Stimulated activated CD4-positive, alpha-beta T cell treated with anti-CD3 and anti-CD28 coated beads, Interleukin-12 subunit alpha, Interleukin-12 subunit beta, amount 100 ng/mL, for 4 hours (primary cell): ENCODE results near the gene CHD9.
"Not testable (repeated sequence)": the region's sequence is repeated elsewhere in the genome, so short reads cannot be mapped to it uniquely, and the experiment has no call there.

Experiments
- DNase-seq: peaks from one replicate; pipeline ENCODE4 v3.0.0-alpha.2; 2020

The CHD9 gene, protein sequence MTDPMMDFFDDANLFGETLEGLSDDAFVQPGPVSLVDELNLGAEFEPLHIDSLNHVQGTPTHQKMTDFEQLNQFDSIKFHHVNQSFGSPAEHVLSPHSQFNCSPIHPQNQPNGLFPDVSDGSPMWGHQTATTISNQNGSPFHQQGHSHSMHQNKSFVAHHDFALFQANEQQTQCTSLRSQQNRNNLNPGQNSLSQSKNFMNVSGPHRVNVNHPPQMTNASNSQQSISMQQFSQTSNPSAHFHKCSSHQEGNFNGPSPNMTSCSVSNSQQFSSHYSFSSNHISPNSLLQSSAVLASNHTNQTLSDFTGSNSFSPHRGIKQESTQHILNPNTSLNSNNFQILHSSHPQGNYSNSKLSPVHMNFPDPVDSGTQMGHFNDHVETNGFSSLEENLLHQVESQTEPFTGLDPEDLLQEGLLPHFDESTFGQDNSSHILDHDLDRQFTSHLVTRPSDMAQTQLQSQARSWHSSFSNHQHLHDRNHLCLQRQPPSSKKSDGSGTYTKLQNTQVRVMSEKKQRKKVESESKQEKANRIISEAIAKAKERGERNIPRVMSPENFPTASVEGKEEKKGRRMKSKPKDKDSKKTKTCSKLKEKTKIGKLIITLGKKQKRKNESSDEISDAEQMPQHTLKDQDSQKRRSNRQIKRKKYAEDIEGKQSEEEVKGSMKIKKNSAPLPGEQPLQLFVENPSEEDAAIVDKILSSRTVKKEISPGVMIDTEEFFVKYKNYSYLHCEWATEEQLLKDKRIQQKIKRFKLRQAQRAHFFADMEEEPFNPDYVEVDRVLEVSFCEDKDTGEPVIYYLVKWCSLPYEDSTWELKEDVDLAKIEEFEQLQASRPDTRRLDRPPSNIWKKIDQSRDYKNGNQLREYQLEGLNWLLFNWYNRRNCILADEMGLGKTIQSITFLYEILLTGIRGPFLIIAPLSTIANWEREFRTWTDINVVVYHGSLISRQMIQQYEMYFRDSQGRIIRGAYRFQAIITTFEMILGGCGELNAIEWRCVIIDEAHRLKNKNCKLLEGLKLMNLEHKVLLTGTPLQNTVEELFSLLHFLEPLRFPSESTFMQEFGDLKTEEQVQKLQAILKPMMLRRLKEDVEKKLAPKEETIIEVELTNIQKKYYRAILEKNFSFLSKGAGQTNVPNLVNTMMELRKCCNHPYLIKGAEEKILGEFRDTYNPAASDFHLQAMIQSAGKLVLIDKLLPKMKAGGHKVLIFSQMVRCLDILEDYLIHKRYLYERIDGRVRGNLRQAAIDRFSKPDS (N-terminal part only)

DNA sequence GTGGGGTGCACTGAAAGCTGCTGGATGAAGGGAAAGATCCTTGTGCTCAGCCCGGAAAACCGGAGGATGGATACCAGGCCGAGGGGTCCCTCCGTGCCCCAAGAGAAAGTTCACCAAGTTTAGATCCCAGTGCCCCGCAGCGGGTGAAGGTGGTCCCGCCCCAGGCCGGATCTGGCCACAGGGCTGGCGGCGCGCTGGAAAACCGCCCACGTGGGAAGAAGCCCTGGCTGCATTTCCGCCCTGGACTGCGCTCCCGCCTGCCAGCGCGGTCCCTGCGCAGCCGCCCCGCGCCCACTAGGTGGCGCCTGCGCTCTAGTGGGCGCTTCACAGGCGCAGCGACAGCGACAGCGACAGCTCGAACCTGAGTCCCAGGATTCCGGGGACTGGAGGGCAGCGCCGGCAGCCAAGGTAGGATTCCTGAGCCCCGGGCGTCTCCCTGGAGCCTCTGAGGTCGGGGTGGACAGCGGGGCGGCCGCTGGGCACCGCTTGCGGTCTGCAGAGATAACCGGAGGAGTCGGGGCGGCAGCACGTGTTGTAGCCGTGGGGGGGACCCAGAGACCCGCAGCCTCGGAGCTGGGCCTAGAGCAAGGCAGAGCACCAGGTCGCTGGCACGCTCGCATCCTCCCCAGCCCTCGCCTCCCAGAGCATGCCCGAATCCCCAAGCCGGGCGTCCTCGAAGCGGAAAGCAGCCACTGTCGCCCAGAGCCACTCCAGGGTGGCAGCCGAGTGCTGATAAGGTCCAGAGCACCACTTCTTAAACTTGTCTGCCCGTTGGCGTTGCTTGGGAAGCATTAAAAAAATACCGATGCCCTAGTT lies at the start of gene CHD9:
Gene CHD9, plus strand, starts transcription at position 322 of the 816 bp plus-strand sequence. CDS start 101,099 bp downstream, outside the sequence.
- peak; percentile 71 for DNase-seq

GRCh38 chr16:53007095-53007494 lies 47.7 kb upstream of the CHD9 start:
- DNase-seq, result no peak

GRCh38 chr16:53014287-53014686 lies 40.5 kb upstream of the CHD9 start:
- no peak for DNase-seq

DNA sequence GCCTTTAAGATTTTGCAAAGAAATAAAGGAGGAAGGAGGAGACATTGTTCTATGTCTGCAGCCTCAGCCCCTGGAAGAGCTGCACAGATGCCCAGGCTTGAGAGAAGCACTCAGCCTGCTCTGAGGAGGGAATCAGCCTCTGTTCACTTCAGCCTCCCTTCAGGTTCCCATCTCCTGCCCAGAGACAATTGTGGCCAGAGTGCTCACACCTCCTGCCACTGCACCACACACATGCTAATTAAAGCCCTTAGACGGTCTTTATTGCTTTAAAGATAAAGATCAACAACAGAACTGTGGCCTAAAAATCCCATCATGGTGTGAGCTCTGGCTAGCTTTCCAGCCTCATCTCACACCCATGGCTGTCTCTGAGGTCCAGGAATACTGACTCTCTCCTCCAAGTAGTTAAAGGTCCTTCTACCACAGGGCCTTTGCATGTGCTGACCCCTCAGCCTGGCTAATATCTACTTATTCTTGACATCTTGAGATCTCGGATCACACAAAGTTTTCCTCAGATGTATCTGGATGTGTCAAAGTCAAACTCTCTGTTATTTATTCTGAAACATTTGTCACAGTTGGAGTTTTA lies 35.9 kb upstream of the CHD9 start:
- DNase-seq, result no peak

DNA sequence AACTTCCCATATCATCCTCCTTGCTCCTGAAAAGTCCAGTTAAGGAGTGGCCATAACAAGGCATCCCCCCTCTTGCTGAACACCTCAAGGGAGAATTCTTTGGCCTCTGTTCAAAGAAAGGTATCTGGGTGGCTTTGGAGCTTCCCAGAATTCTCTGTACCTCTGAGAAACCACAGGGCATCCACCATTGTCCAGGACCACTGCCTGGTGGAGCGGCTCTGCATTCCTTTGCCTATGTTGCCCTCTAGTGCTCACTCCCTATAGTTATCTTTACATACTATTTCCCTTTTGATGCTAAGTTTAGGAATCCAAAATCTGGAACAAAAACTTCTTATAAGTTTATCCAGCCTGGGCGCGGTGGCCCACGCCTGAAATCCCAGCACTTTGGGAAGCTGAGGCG lies 32.4 kb upstream of the CHD9 start:
- no peak for DNase-seq

DNA sequence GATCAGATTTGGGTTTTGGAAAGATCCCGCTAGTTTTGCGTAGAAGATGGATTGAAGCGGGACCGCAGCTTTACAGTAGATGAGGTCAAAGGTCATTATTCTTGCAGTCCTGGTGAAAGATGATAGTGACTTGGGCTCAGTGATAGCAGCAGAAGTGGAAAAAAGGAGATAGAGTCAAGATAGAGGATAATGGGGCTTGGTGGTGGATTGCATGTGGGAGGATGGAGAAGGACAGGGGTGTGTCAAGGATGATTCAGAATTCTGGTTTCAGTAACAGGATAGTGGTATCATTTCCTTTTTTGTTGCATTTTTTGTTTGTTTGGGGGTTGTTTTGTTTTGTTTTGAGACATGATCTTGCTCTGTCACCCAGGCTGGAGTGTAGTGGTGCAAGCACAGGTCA lies 30.7 kb upstream of the CHD9 start:
- DNase-seq, result no peak

DNA sequence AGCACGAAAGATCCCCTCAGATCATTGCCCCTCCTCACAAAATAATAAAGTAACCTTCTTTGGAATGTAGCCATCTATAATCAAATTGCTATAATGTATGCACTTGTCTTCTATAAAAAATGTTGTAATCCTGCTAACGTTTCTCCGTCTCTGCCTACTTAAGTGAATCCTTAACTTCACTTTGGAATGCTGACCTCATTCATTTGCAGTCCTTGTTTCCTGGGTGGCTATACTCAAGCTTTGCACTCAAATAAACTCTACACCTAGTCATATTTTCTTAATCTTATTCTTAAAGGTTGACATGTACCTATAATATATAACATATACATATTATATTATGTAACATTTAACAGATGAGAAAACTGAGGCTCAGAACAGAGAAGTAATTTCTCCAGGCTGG lies 24.8 kb upstream of the CHD9 start:
- DNase-seq, result no peak

DNA sequence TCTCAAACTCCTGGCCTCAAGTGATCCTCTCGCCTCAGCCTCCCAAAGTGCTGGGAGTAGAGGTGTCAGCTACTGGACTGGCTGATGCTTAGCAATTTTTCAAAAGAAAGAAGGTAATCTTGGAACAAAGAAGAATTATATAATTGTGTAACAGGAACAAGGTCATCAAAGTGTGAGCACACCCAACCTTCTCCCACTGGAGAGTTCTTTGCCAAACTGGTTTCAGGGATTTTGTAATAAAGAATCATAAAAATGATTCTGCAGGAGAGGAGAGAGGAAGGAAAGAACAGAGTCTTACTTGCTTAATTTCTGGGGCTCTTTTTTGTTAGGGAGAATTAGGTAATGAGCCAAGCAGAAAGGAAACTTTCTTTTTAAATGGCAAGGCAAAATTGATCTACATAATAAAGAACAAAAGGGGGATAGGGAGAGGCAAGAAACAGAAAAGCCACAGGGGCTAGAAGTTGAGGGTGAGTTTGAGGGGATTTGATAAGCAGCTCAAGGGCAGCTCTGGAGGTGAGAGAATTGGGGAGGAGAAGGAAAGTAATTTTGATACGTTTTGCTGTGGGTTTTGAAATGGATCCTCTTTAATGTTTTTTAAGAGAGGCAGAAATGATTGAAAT lies 23.4 kb upstream of the CHD9 start:
- DNase-seq, result no peak

DNA sequence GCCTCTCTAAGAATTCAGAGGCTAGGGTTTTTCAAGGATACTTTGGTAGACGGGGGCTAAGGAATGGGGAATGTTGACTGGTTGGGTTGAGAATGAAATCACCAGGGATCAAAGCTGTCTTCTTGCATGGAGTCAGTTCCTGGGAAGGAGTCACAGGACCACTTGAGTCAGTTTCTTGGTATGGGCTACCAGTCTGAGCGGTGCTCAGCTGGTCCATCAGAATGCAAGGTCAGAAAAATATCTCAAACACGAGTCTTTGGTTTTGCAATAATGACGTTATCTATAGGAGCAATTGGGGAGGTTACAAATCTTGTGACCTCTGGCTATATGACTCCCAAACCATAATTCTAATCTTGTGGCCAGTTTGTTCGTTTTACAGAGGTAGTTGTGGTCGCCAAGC lies 20.5 kb upstream of the CHD9 start:
- no peak for DNase-seq

GRCh38 chr16:53035176-53035942 lies 19.4 kb upstream of the CHD9 start:
- no peak for DNase-seq

- no peak for DNase-seq
Observed at GRCh38 chr16:53036066-53036465, 18.7 kb upstream of the CHD9 start.

DNA sequence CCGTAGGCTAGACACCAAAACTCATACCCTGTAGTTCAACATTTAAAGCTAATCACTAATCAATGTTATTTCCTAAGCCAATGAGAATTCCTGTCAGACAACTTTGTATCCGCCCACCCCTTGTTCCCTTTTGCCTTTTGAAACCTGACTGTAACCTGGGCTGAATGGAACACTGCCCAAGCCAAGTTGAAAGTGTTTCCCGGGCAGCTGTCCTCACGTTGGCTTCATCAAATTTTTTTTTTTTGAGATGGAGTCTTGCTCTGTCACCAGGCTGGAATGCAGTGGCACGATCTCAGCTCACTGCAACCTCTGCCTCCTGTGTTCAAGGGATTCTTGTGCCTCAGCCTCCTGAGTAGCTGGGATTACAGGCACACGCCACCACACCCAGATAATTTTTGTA lies 18.1 kb upstream of the CHD9 start:
- not testable (repeated sequence) for DNase-seq

DNA sequence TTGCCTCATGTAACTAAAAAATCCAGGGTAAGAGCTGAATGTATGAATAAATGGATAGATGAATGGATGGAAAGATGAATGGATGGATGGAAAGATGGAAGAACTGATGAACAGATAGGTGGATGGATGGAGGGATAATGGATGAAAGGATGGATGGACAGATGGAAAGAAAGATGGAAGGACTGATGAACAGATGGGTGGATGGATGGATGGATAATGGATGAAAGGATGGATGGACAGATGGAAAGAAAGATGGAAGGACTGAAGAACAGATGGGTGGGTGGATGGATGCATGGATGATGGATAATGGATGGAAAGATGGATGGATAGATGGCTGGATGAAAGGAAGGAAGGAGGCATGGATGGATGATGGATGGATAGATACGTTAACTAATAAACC lies 14.0 kb upstream of the CHD9 start:
- DNase-seq, result no peak

- no peak for DNase-seq
Observed at GRCh38 chr16:53041320-53042051, 13.3 kb upstream of the CHD9 start.

GRCh38 chr16:53042235-53042701 lies 12.5 kb upstream of the CHD9 start:
- DNase-seq, result no peak

- no peak for DNase-seq
Observed at GRCh38 chr16:53043428-53043831, 11.4 kb upstream of the CHD9 start.

DNA sequence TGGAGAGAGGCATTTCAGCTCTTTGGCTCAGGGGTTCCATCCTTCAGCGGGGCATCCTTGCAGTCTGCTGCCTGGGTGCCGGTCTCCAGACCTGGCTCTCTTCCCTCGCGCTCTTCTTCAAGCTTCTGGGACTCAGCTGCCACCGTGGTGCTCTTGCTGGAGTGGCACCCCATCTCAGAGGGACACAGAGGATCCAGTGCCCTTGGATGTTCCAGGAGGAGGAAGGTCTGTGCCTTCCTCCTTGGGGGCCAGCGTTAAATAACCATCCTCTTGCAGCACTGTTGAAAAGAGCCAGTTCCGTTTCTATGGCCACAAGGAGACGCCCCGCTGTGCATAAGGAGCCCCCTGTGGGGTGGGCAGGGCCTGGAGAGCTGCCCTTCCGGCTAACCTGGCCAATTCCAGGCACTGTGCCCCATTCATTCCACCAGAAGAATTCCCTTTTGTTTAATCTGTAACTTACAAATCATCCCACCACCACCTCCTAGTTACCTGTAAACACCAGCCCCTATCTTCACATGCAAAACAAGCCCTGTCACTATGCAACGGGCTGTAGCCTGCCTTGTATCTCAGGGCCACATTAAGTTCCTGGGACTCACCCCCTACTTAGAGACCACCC lies 10.7 kb upstream of the CHD9 start:
- no peak for DNase-seq

DNA sequence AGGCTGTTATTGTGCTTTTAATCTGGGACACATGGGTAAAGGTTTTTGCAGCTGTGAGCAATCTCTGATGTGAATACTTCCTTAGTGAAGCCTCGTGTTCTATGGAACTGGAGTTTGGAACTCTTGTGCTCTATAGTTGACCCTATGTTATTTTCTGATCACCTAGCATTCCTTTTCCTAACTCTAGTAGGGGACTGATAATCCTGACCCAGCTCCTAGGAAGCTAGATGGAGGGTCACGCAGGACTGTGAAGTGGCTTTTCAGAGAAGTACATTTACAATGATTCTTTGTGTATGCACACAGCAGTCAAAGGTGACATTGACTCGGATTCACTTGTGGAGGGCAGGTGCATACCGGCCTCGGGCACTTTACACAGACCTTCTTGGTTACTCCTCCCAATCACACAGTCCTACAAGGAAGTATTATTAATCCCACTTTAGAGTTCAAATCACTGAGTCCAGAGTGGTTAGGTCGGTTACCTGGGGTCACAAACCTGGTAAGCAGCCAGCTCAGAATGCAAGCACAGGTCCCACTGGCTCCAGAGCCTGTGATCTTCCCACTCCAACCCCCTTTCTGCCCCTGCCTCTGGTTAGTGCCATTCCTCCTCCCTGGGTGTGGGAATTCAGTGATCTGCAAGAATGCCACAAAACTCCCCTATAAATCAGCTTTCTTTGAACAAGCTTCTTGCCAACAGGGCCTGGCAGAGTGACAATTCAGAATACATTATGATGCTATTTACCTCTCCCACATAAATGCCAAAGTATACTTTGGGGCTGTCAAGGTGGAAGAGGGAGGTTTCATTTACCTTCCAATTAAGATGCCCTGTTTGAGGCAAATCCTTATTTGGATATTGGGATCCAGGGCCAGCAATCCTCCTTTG lies 9.2 kb upstream of the CHD9 start:
- no peak for DNase-seq
